ENCODE results near the gene UCN. TPM values are rescaled to one million over a fixed set of nuclear protein-coding genes. Genes with fewer than 3 reads are reported as not detected.

UCN gene
- total RNA-seq, 1 experiment from 2014 or later, result 4.4 TPM

GRCh38 chr2:27335311-27335710 lies 27.1 kb upstream of the UCN start:
- no TSS peak for BruUV-seq (replicated peaks)
- ChIA-PET CTCF (no interaction called here), POLR2A (no interaction called here)
- intact Hi-C loops (cut with micrococcal nuclease; ENCODE audit: unreplicated experiment), result no loop called here
- no peaks in the 10 kb centered on the region for H3K9me3 ChIP-seq (ENCODE audit: control insufficient read depth, insufficient read depth, low read depth, low read length)
- DNase-seq (ENCODE audit: low read depth, low spot score) (no peak), ATAC-seq (no peak)
- no peaks in the 10 kb centered on the region for H3K27me3 ChIP-seq (ENCODE audit: control insufficient read depth, insufficient read depth, low read length)
- H3K36me3 ChIP-seq (ENCODE audit: control insufficient read depth, insufficient read depth, low read length), result peaks cover 6% of the 10 kb centered on the region
- no peak overlapping the region for H3K4me3 ChIP-seq (ENCODE audit: low read depth in 2 of 2, low read length in 2 of 2)
- TF ChIP-seq TCF7L2 (IDR thresholded peaks at IDR 0.05; ENCODE audit: low read depth, low read length) (no peak), CTCF (IDR thresholded peaks at IDR 0.05) (no peak), POLR2AphosphoS5 (IDR thresholded peaks at IDR 0.05; ENCODE audit: low read depth, low read length) (no peak), SIN3A (IDR thresholded peaks at IDR 0.05; ENCODE audit: borderline replicate concordance, insufficient read depth, low read depth, low read length) (no peak), REST (IDR thresholded peaks at IDR 0.05; ENCODE audit: insufficient read depth in 1 of 2, low read depth in 2 of 2, low read length in 1 of 2) (no peak)
- H3K4me1 ChIP-seq (ENCODE audit: control insufficient read depth, insufficient read depth, low read length), result no peaks in the 10 kb centered on the region
- in situ Hi-C loops (cut with HindIII; ENCODE audit: low pct_unique_long_range_greater_than_20kb, low sequenced_read_pairs), result no loop called here
- H3K27ac ChIP-seq (ENCODE audit: low read length), result no peak overlapping the region

- DNase-seq (ENCODE audit: low read depth, low spot score), result no peak
- intact Hi-C loops (cut with micrococcal nuclease; ENCODE audit: unreplicated experiment), result no loop called here
- no peaks in the 10 kb centered on the region for H3K27me3 ChIP-seq (ENCODE audit: control insufficient read depth, insufficient read depth, low read length)
- ChIA-PET CTCF (no interaction called here), POLR2A (no interaction called here)
- no TSS peak for BruUV-seq (replicated peaks)
- H3K4me1 ChIP-seq (ENCODE audit: control insufficient read depth, insufficient read depth, low read length), result peaks cover 27% of the 10 kb centered on the region
- TF ChIP-seq CTCF (IDR thresholded peaks at IDR 0.05) (no peak), REST (IDR thresholded peaks at IDR 0.05; ENCODE audit: insufficient read depth in 1 of 2, low read depth in 2 of 2, low read length in 1 of 2) (no peak), SIN3A (IDR thresholded peaks at IDR 0.05; ENCODE audit: borderline replicate concordance, insufficient read depth, low read depth, low read length) (no peak), TCF7L2 (IDR thresholded peaks at IDR 0.05; ENCODE audit: low read depth, low read length) (no peak)
- no peak for ATAC-seq
- H3K27ac ChIP-seq (ENCODE audit: low read length), result no peak overlapping the region
- no peak overlapping the region for H3K4me3 ChIP-seq (ENCODE audit: low read depth in 2 of 2, low read length in 2 of 2)
- H3K36me3 ChIP-seq (ENCODE audit: control insufficient read depth, insufficient read depth, low read length), result peaks cover 17% of the 10 kb centered on the region; the same call in 1 of the 2 replicates
- in situ Hi-C loops (cut with HindIII; ENCODE audit: low pct_unique_long_range_greater_than_20kb, low sequenced_read_pairs), result no loop called here
- H3K9me3 ChIP-seq (ENCODE audit: control insufficient read depth, insufficient read depth, low read depth, low read length), result no peaks in the 10 kb centered on the region
Measured at GRCh38 chr2:27324720-27325119, 16.5 kb upstream of the UCN start.

Data from Panc1 (cell line).